Measurements from ENCODE around the gene OTP.

Gene OTP

GRCh38 chr5:77632526-77633206 lies 5.8 kb downstream of the OTP start:
- Histone ChIP-seq H3K27me3 (ENCODE audit: insufficient read depth, low read length, poor library complexity) (peaks cover 67% of the 10 kb centered on the region), H3K4me2 (ENCODE audit: low read length) (no peak overlapping the region), H4K5ac (ENCODE audit: low read length) (no peak overlapping the region), H3K4me1 (ENCODE audit: control insufficient read depth, low read depth, low read length) (peaks cover 2% of the 10 kb centered on the region), H3K79me1 (ENCODE audit: low read length) (no peaks in the 10 kb centered on the region), H3K23ac (ENCODE audit: low read length) (peak overlapping the region; percentile 29), H3K36me3 (ENCODE audit: control insufficient read depth, insufficient read depth, low read length) (no peaks in the 10 kb centered on the region), H3K79me2 (ENCODE audit: control insufficient read depth, insufficient read depth, low read length) (no peaks in the 10 kb centered on the region), H3K9ac (ENCODE audit: low read length) (no peak overlapping the region), H3K18ac (ENCODE audit: low read length) (no peak overlapping the region), H3K4ac (ENCODE audit: low read depth, low read length) (no peak overlapping the region), H3K56ac (ENCODE audit: low read length) (no peak overlapping the region), H3K4me3 (ENCODE audit: low read length) (no peak overlapping the region), H2BK15ac (replicated peaks; ENCODE audit: low read depth) (no peak overlapping the region), H3K27ac (ENCODE audit: low read depth, low read length) (no peak overlapping the region), H2AK5ac (ENCODE audit: low read length) (no peak overlapping the region), H2BK5ac (ENCODE audit: low read length) (no peak overlapping the region), H4K8ac (ENCODE audit: low read depth, low read length) (no peak overlapping the region), H2BK120ac (ENCODE audit: low read depth, low read length) (no peak overlapping the region)
- no CpG with 5 or more reads among the region's 33 CpGs for WGBS (ENCODE audit: extremely low coverage, insufficient coverage, low lambda C conversion rate)
- peak; percentile 44 for DNase-seq

- Histone ChIP-seq H3K79me2 (ENCODE audit: control insufficient read depth, insufficient read depth, low read length) (no peaks in the 10 kb centered on the region), H3K9ac (ENCODE audit: low read length) (peak overlapping the region; percentile 19), H2BK120ac (ENCODE audit: low read depth, low read length) (no peak overlapping the region), H3K56ac (ENCODE audit: low read length) (peak overlapping the region; percentile 65), H2BK5ac (ENCODE audit: low read length) (no peak overlapping the region), H3K27me3 (ENCODE audit: insufficient read depth, low read length, poor library complexity) (peaks cover 53% of the 10 kb centered on the region), H3K4me2 (ENCODE audit: low read length) (peak overlapping the region; percentile 63), H3K18ac (ENCODE audit: low read length) (no peak overlapping the region), H4K8ac (ENCODE audit: low read depth, low read length) (no peak overlapping the region), H3K4ac (ENCODE audit: low read depth, low read length) (no peak overlapping the region), H2AK5ac (ENCODE audit: low read length) (no peak overlapping the region), H4K5ac (ENCODE audit: low read length) (no peak overlapping the region), H3K36me3 (ENCODE audit: control insufficient read depth, insufficient read depth, low read length) (no peaks in the 10 kb centered on the region), H3K79me1 (ENCODE audit: low read length) (no peaks in the 10 kb centered on the region), H3K4me1 (ENCODE audit: control insufficient read depth, low read depth, low read length) (no peaks in the 10 kb centered on the region), H2BK15ac (replicated peaks; ENCODE audit: low read depth) (no peak overlapping the region), H3K27ac (ENCODE audit: low read depth, low read length) (no peak overlapping the region), H3K23ac (ENCODE audit: low read length) (no peak overlapping the region), H3K4me3 (ENCODE audit: low read length) (peak overlapping the region; percentile 9)
- peak; percentile 78 for DNase-seq
- no CpG with 5 or more reads among the region's 65 CpGs for WGBS (ENCODE audit: extremely low coverage, insufficient coverage, low lambda C conversion rate)
Measured at GRCh38 chr5:77630114-77630680, 8.3 kb downstream of the OTP start.

GRCh38 chr5:77629509-77630113 lies 8.9 kb downstream of the OTP start:
- peak overlapping the region; percentile 37 for H3K4me2 ChIP-seq (ENCODE audit: low read length)
- DNase-seq, result peak; percentile 44
- no peak overlapping the region for H3K4ac ChIP-seq (ENCODE audit: low read depth, low read length)
- no peak overlapping the region for H2BK5ac ChIP-seq (ENCODE audit: low read length)
- H3K36me3 ChIP-seq (ENCODE audit: control insufficient read depth, insufficient read depth, low read length), result no peaks in the 10 kb centered on the region
- peaks cover 58% of the 10 kb centered on the region for H3K27me3 ChIP-seq (ENCODE audit: insufficient read depth, low read length, poor library complexity)
- H4K5ac ChIP-seq (ENCODE audit: low read length), result no peak overlapping the region
- no peak overlapping the region for H4K8ac ChIP-seq (ENCODE audit: low read depth, low read length)
- no peak overlapping the region for H3K27ac ChIP-seq (ENCODE audit: low read depth, low read length)
- H3K4me1 ChIP-seq (ENCODE audit: control insufficient read depth, low read depth, low read length), result no peaks in the 10 kb centered on the region
- no peak overlapping the region for H3K23ac ChIP-seq (ENCODE audit: low read length)
- H2BK15ac ChIP-seq (replicated peaks; ENCODE audit: low read depth), result no peak overlapping the region
- no peaks in the 10 kb centered on the region for H3K79me1 ChIP-seq (ENCODE audit: low read length)
- no peak overlapping the region for H2AK5ac ChIP-seq (ENCODE audit: low read length)
- H2BK120ac ChIP-seq (ENCODE audit: low read depth, low read length), result no peak overlapping the region
- peak overlapping the region; percentile 65 for H3K56ac ChIP-seq (ENCODE audit: low read length)
- H3K18ac ChIP-seq (ENCODE audit: low read length), result no peak overlapping the region
- no CpG with 5 or more reads among the region's 52 CpGs for WGBS (ENCODE audit: extremely low coverage, insufficient coverage, low lambda C conversion rate)
- H3K9ac ChIP-seq (ENCODE audit: low read length), result peak overlapping the region; percentile 19
- no peaks in the 10 kb centered on the region for H3K79me2 ChIP-seq (ENCODE audit: control insufficient read depth, insufficient read depth, low read length)
- peak overlapping the region; percentile 9 for H3K4me3 ChIP-seq (ENCODE audit: low read length)

GRCh38 chr5:77628840-77629508 lies 9.5 kb downstream of the OTP start:
- Histone ChIP-seq H3K18ac (ENCODE audit: low read length) (no peak overlapping the region), H3K9ac (ENCODE audit: low read length) (no peak overlapping the region), H2BK15ac (replicated peaks; ENCODE audit: low read depth) (no peak overlapping the region), H3K27me3 (ENCODE audit: insufficient read depth, low read length, poor library complexity) (peaks cover 58% of the 10 kb centered on the region), H3K23ac (ENCODE audit: low read length) (no peak overlapping the region), H4K8ac (ENCODE audit: low read depth, low read length) (no peak overlapping the region), H3K4me1 (ENCODE audit: control insufficient read depth, low read depth, low read length) (no peaks in the 10 kb centered on the region), H3K4me2 (ENCODE audit: low read length) (no peak overlapping the region), H3K4ac (ENCODE audit: low read depth, low read length) (no peak overlapping the region), H3K79me1 (ENCODE audit: low read length) (no peaks in the 10 kb centered on the region), H3K27ac (ENCODE audit: low read depth, low read length) (no peak overlapping the region), H3K56ac (ENCODE audit: low read length) (no peak overlapping the region), H2AK5ac (ENCODE audit: low read length) (no peak overlapping the region), H2BK5ac (ENCODE audit: low read length) (no peak overlapping the region), H3K4me3 (ENCODE audit: low read length) (no peak overlapping the region), H3K79me2 (ENCODE audit: control insufficient read depth, insufficient read depth, low read length) (no peaks in the 10 kb centered on the region), H4K5ac (ENCODE audit: low read length) (no peak overlapping the region), H2BK120ac (ENCODE audit: low read depth, low read length) (no peak overlapping the region), H3K36me3 (ENCODE audit: control insufficient read depth, insufficient read depth, low read length) (no peaks in the 10 kb centered on the region)
- no CpG with 5 or more reads among the region's 13 CpGs for WGBS (ENCODE audit: extremely low coverage, insufficient coverage, low lambda C conversion rate)
- DNase-seq, result peak; percentile 38

GRCh38 chr5:77627869-77628674 lies 10.4 kb downstream of the OTP start:
- no peak overlapping the region for H3K18ac ChIP-seq (ENCODE audit: low read length)
- peak; percentile 62 for DNase-seq

More at GRCh38 chr5:77627869-77628674, 10.4 kb downstream of the OTP start:
- Histone ChIP-seq H2BK5ac (ENCODE audit: low read length) (no peak overlapping the region), H3K27me3 (ENCODE audit: insufficient read depth, low read length, poor library complexity) (peaks cover 52% of the 10 kb centered on the region), H3K79me1 (ENCODE audit: low read length) (no peaks in the 10 kb centered on the region), H3K4me3 (ENCODE audit: low read length) (no peak overlapping the region), H2BK15ac (replicated peaks; ENCODE audit: low read depth) (no peak overlapping the region), H3K9ac (ENCODE audit: low read length) (no peak overlapping the region), H3K56ac (ENCODE audit: low read length) (no peak overlapping the region), H3K4me1 (ENCODE audit: control insufficient read depth, low read depth, low read length) (no peaks in the 10 kb centered on the region), H4K8ac (ENCODE audit: low read depth, low read length) (no peak overlapping the region), H3K4ac (ENCODE audit: low read depth, low read length) (no peak overlapping the region), H3K23ac (ENCODE audit: low read length) (no peak overlapping the region), H2AK5ac (ENCODE audit: low read length) (no peak overlapping the region), H4K5ac (ENCODE audit: low read length) (no peak overlapping the region), H3K36me3 (ENCODE audit: control insufficient read depth, insufficient read depth, low read length) (no peaks in the 10 kb centered on the region), H2BK120ac (ENCODE audit: low read depth, low read length) (no peak overlapping the region), H3K27ac (ENCODE audit: low read depth, low read length) (no peak overlapping the region), H3K79me2 (ENCODE audit: control insufficient read depth, insufficient read depth, low read length) (no peaks in the 10 kb centered on the region), H3K4me2 (ENCODE audit: low read length) (no peak overlapping the region)
- WGBS (ENCODE audit: extremely low coverage, insufficient coverage, low lambda C conversion rate), result no CpG with 5 or more reads among the region's 69 CpGs

Data from mesendoderm (in vitro differentiated cells).